ENCODE measurements around the gene NAA20.

DNA sequence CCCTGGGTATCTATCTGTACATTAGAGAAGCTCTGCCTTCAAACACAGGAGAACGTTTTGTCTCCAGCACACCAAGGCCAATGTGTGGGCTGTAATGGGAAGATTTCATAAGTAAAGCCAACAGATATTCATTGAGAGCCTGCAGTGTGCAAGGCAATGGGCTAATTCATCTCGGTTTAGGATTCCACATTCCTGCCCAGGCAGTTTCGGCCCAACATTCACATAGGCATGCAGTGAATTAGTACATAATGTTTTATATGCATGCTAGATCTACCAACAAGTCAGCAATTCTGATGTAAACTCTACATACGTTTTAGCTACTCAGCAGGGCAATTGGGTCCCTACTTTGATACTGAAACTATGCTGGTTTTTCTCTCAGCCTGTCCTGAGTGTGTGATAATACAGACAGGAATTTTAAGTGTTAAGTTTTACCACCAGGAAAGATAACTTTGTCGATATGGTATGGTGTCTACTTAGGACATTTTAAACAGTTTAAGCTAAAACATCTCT lies 46.9 kb upstream of the NAA20 start:
- TF ChIP-seq, protein P1, sequence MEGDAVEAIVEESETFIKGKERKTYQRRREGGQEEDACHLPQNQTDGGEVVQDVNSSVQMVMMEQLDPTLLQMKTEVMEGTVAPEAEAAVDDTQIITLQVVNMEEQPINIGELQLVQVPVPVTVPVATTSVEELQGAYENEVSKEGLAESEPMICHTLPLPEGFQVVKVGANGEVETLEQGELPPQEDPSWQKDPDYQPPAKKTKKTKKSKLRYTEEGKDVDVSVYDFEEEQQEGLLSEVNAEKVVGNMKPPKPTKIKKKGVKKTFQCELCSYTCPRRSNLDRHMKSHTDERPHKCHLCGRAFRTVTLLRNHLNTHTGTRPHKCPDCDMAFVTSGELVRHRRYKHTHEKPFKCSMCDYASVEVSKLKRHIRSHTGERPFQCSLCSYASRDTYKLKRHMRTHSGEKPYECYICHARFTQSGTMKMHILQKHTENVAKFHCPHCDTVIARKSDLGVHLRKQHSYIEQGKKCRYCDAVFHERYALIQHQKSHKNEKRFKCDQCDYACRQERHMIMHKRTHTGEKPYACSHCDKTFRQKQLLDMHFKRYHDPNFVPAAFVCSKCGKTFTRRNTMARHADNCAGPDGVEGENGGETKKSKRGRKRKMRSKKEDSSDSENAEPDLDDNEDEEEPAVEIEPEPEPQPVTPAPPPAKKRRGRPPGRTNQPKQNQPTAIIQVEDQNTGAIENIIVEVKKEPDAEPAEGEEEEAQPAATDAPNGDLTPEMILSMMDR (conservative IDR thresholded peaks at IDR 0.05; ENCODE audit: low read depth, low read length): no peak
- TF ChIP-seq RFX5 (IDR thresholded peaks at IDR 0.05; ENCODE audit: low read depth, low read length): no peak
- TF ChIP-seq POLR2A (IDR thresholded peaks at IDR 0.05; ENCODE audit: low read depth, low read length): no peak
- no peak for TF ChIP-seq RAD21 (IDR thresholded peaks at IDR 0.05; ENCODE audit: low read length)
- TF ChIP-seq, protein P2, sequence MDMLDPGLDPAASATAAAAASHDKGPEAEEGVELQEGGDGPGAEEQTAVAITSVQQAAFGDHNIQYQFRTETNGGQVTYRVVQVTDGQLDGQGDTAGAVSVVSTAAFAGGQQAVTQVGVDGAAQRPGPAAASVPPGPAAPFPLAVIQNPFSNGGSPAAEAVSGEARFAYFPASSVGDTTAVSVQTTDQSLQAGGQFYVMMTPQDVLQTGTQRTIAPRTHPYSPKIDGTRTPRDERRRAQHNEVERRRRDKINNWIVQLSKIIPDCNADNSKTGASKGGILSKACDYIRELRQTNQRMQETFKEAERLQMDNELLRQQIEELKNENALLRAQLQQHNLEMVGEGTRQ (IDR thresholded peaks at IDR 0.05; ENCODE audit: low read depth, low read length): no peak
- no peak for TF ChIP-seq BHLHE40 (IDR thresholded peaks at IDR 0.05; ENCODE audit: low read depth, low read length)
- TF ChIP-seq SMC3 (IDR thresholded peaks at IDR 0.05; ENCODE audit: low read depth, low read length): no peak
